HL-60 (cell line): ENCODE measurements around the gene TAF7L.

Experiments used
- GABPA ChIP-seq: IDR thresholded peaks from 2 replicates; pipeline ENCODE4 v1.6.1; 2012; ENCODE audit warnings: low read depth
- POLR2AphosphoS5 ChIP-seq: IDR thresholded peaks from 2 replicates; pipeline ENCODE4 v1.6.1; 2012; ENCODE audit warnings: low read depth
- TF ChIP-seq, protein P1 (sequence below): IDR thresholded peaks from one replicate; pipeline ENCODE4 v1.5.1; 2011; ENCODE audit warnings: low read length, control low read depth, inconsistent platforms; ENCODE audit not compliant: insufficient read depth

DNA sequence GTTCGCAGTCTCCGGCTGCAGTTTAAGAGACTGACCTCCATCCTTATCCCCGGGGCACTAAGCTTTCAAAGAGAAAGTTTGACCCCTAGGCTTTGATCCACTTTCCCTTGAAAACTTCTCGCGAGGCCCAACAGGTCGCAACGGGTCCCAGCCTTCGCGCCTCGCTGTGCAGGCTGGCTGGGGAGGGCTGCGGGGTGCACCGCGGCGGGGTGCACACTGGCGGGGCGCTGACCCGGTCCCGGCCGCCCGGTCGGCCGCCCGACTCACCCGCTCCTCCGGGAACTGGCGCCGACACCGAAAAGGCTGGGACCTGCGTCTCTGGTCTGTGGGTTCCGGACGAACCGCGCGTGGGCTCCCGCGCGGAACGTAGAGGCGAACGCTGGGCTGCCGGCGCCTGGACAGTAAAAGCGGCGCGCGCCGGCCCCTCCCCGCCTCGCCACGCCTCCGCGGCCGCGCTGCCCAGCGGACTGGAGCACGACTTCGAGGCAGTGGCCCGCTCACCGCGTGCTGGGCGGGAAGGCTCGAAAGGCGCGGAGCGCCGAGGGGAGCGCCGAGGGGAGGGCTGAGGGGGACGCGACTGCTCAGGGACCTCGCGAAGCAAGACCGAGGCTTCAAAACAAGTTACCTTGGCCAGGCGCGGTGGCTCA, at the start of gene TAF7L:
- TF ChIP-seq, protein P1, sequence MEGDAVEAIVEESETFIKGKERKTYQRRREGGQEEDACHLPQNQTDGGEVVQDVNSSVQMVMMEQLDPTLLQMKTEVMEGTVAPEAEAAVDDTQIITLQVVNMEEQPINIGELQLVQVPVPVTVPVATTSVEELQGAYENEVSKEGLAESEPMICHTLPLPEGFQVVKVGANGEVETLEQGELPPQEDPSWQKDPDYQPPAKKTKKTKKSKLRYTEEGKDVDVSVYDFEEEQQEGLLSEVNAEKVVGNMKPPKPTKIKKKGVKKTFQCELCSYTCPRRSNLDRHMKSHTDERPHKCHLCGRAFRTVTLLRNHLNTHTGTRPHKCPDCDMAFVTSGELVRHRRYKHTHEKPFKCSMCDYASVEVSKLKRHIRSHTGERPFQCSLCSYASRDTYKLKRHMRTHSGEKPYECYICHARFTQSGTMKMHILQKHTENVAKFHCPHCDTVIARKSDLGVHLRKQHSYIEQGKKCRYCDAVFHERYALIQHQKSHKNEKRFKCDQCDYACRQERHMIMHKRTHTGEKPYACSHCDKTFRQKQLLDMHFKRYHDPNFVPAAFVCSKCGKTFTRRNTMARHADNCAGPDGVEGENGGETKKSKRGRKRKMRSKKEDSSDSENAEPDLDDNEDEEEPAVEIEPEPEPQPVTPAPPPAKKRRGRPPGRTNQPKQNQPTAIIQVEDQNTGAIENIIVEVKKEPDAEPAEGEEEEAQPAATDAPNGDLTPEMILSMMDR = no peak
- TF ChIP-seq GABPA = no peak
- no peak for TF ChIP-seq POLR2AphosphoS5
